Endothelial cell of umbilical vein (primary cell): ENCODE results near the gene ARMC8. TPM values are rescaled to one million over a fixed set of nuclear protein-coding genes. Genes with fewer than 3 reads are reported as not detected.

Source experiments
- BruUV-seq: library from RNA; stranded (reverse); fragments of 400-500 nt; replicated peaks from 2 replicates; lab custom pipeline; 2021; lab: Mats Ljungman, UMichigan
- CTCF ChIA-PET: fragments of 300-600, 350-600 bp; sonication (Branson Sonifier 250); formaldehyde crosslinking; loops from one replicate; lab custom pipeline; 2021; ENCODE audit warnings: antibody characterized with exemption, inconsistent platforms; lab: Charles Lee
- POLR2A ChIA-PET: fragments of 300-600, 350-600 bp; sonication (Branson Sonifier 250); formaldehyde crosslinking; loops from one replicate; lab custom pipeline; 2021; ENCODE audit warnings: antibody characterized with exemption, inconsistent platforms; lab: Charles Lee
- DNase-seq: peaks from one replicate; pipeline ENCODE4 v3.0.0-alpha.2; 2011; ENCODE audit warnings: low read depth, low spot score
- FAIRE-seq: peaks from 2 replicates; lab custom pipeline; 2011; peaks lifted over from hg19 to GRCh38; lab: Jason Lieb, UNC
- H2AFZ ChIP-seq: 2 replicates; pipeline ENCODE4 v1.6.0; 2012; ENCODE audit warnings: low read depth, low read length, control low read depth, inconsistent platforms
- H3K27ac ChIP-seq: 2 replicates; pipeline ENCODE4 v1.5.1; 2011; ENCODE audit warnings: low read depth, mild to moderate bottlenecking, control low read depth, low read length, moderate library complexity; ENCODE audit not compliant: insufficient read depth
- H3K27me3 ChIP-seq, 2 experiments: 2 replicates each; pipeline versions ENCODE4 v1.6.0 to v1.6.1; 2011; ENCODE audit warnings: low read length in 2 of 2, mixed read lengths in 1 of 2; ENCODE audit not compliant: control insufficient read depth in 2 of 2, insufficient read depth in 2 of 2
- H3K36me3 ChIP-seq, 2 experiments: 2 replicates in 1 of 2; 3 replicates in 1 of 2; pipeline ENCODE4 v1.5.1; 2011; ENCODE audit warnings: low read length in 2 of 2, mild to moderate bottlenecking in 1 of 2, moderate library complexity in 1 of 2; ENCODE audit not compliant: control insufficient read depth in 2 of 2, insufficient read depth in 2 of 2; ENCODE audit errors: extremely low read depth in 1 of 2
- H3K4me1 ChIP-seq: 3 replicates; pipeline ENCODE4 v1.5.1; 2011; ENCODE audit warnings: mild to moderate bottlenecking, low read length; ENCODE audit not compliant: control insufficient read depth, insufficient read depth; ENCODE audit errors: extremely low read depth
- H3K4me2 ChIP-seq: 2 replicates; pipeline ENCODE4 v1.6.1; 2011; ENCODE audit warnings: low read length, control low read depth, mixed read lengths; ENCODE audit not compliant: insufficient read depth
- H3K4me3 ChIP-seq, 3 experiments: fragments of 200-600 bp in 1 of 3; sonication (generic), shearing (Covaris generic) in 1 of 3; replicated peaks in 1 of 3; 2 replicates each; pipeline ENCODE4 v1.5.1; 2011 to 2016; ENCODE audit warnings: control low read depth in 3 of 3, low read length in 3 of 3, mild to moderate bottlenecking in 2 of 3, inconsistent platforms in 1 of 3, low read depth in 1 of 3, moderate library complexity in 1 of 3; ENCODE audit not compliant: insufficient read depth in 1 of 3
- H3K79me2 ChIP-seq: 2 replicates; pipeline ENCODE4 v1.6.0; 2012; ENCODE audit warnings: low read length, inconsistent platforms; ENCODE audit not compliant: control insufficient read depth, insufficient read depth
- H3K9ac ChIP-seq: replicated peaks from 2 replicates; pipeline ENCODE3; 2011; ENCODE audit warnings: low read length, control low read depth; ENCODE audit not compliant: insufficient read depth; ENCODE audit errors: extremely low read depth
- H3K9me1 ChIP-seq: replicated peaks from 3 replicates; pipeline ENCODE4 v1.6.0; 2011; ENCODE audit warnings: mild to moderate bottlenecking, low read length; ENCODE audit not compliant: control insufficient read depth, insufficient read depth; ENCODE audit errors: extremely low read depth
- H3K9me3 ChIP-seq: replicated peaks from 2 replicates; pipeline ENCODE4 v1.5.1; 2012; ENCODE audit warnings: low read length, inconsistent platforms; ENCODE audit not compliant: control insufficient read depth, insufficient read depth
- H4K20me1 ChIP-seq: replicated peaks from 2 replicates; pipeline ENCODE3; 2011; ENCODE audit warnings: mild to moderate bottlenecking, low read length; ENCODE audit not compliant: control insufficient read depth, insufficient read depth; ENCODE audit errors: extremely low read depth
- EZH2 ChIP-seq: IDR thresholded peaks from 2 replicates; pipeline ENCODE4 v1.6.1; 2012; ENCODE audit warnings: borderline replicate concordance, low read depth, mild to moderate bottlenecking, moderate library complexity, low read length, inconsistent platforms; ENCODE audit not compliant: severe bottlenecking
- FOS ChIP-seq: IDR thresholded peaks from 2 replicates; pipeline ENCODE4 v1.6.1; 2011; ENCODE audit warnings: mild to moderate bottlenecking, low read length, moderate library complexity, borderline replicate concordance; ENCODE audit not compliant: insufficient read depth
- GATA2 ChIP-seq: IDR thresholded peaks from 2 replicates; pipeline ENCODE4 v1.7.0; 2011; ENCODE audit warnings: low read depth, mild to moderate bottlenecking, moderate library complexity, mixed read lengths, low read length; ENCODE audit not compliant: insufficient read length, insufficient read depth
- JUN ChIP-seq: IDR thresholded peaks from 2 replicates; pipeline ENCODE4 v1.6.1; 2011; ENCODE audit warnings: borderline replicate concordance, low read depth; ENCODE audit not compliant: insufficient read length, insufficient read depth
- MYC ChIP-seq: IDR thresholded peaks from one replicate; pipeline ENCODE4 v1.6.1; 2011; ENCODE audit warnings: mild to moderate bottlenecking, low read depth, low read length
- POLR2A ChIP-seq: IDR thresholded peaks from 2 replicates; pipeline ENCODE4 v1.6.1; 2012; ENCODE audit warnings: low read depth, mild to moderate bottlenecking, control low read depth, low read length
- POLR2AphosphoS5 ChIP-seq: IDR thresholded peaks from 2 replicates; pipeline ENCODE4 v1.6.1; 2012; ENCODE audit warnings: low read depth, mild to moderate bottlenecking, control low read depth, low read length, moderate library complexity; ENCODE audit not compliant: insufficient read depth
- dilution Hi-C: fragments of 300-500 bp; cut with MboI; formaldehyde crosslinking; loops from one replicate; pipeline ENCODE4 v1.15.0; 2019; ENCODE audit warnings: low sequenced_read_pairs; ENCODE audit not compliant: extremely low pct_ligation_motif_present
- intact Hi-C: fragments of 100-400 bp; cut with micrococcal nuclease; formaldehyde crosslinking; loops from one replicate; pipeline ENCODE4 v1.10.0; 2022
- polyA plus RNA-seq, 4 experiments: library from polyadenylated mRNA; depleted of rRNA in 3 of 4; stranded (reverse) in 3 of 4; unstranded in 1 of 4; fragments of >200 nt; gene quantifications; 2 replicates each; pipeline versions ENCODE4 v1.2.1 to v1.2.3, GENCODE V29; 2011 to 2012; ENCODE audit warnings: missing spikeins in 1 of 4
- total RNA-seq: library from RNA; stranded (reverse); gene quantifications from 2 replicates; pipeline ENCODE4 v1.2.3, GENCODE V29; 2021
- TF ChIP-seq, protein P1 (sequence below): IDR thresholded peaks from 2 replicates; pipeline ENCODE4 v1.6.1; 2011; ENCODE audit not compliant: insufficient read depth, insufficient read length
- TF ChIP-seq, protein P2 (sequence below), 2 donors: IDR thresholded peaks; 1 replicate in 1 of 2; 2 replicates in 1 of 2; pipeline ENCODE4 v1.5.1; 2011; ENCODE audit warnings: low read length in 2 of 2, mild to moderate bottlenecking in 2 of 2, moderate library complexity in 2 of 2, control low read depth in 1 of 2, inconsistent platforms in 1 of 2, low read depth in 1 of 2; ENCODE audit not compliant: insufficient read depth in 1 of 2; ENCODE audit errors: extremely low read depth in 1 of 2

The ARMC8 gene
- total and polyA plus RNA-seq, 2 donors (not counting 3 experiments of a cell fraction or from before 2014, with no cell fraction given) = 39.6 to 46.0 TPM

DNA sequence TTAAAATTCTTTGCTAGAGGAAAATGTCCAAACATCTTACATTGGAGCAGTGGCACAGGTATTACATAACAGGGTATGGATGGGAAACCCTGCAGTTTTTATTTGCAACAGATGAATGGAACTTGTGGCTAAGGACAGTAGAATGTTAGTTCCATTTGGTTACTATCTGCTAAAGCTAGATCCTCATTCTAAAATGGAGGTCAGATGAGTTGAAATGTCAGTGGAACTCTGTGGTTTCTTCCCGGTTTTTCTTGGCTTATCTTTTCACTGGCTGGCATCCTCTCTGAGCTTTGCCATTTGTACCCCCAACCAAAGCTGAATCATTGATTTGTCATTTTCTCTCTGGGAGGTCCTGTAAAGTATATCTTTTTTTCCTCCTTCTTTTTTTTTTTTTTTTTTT, 68.9 kb downstream of the ARMC8 start:
- POLR2A ChIA-PET = no interaction called here

More for the DNA sequence above, 68.9 kb downstream of the ARMC8 start:
- Histone ChIP-seq H3K27me3 (no peaks in the 10 kb centered on the region), H3K4me1 (no peaks in the 10 kb centered on the region), H3K27ac (no peak overlapping the region), H3K79me2 (no peaks in the 10 kb centered on the region), H3K36me3 (no peaks in the 10 kb centered on the region), H2AFZ (no peak overlapping the region), H3K9ac (no peak overlapping the region), H3K4me3 (no peak overlapping the region), H3K9me3 (no peaks in the 10 kb centered on the region), H4K20me1 (no peaks in the 10 kb centered on the region), H3K4me2 (no peak overlapping the region), H3K9me1 (no peaks in the 10 kb centered on the region)
- BruUV-seq = no TSS peak
- DNase-seq (no peak), FAIRE-seq (no peak)
- dilution Hi-C loops = no loop called here
- CTCF ChIA-PET = interaction anchor here (0.7 kb wide), 1 partner anchor 16 kb away, joined by 7 read pairs; no protein-coding TSS in a partner anchor
- intact Hi-C loops = no loop called here
- TF ChIP-seq MYC (no peak), POLR2AphosphoS5 (no peak), GATA2 (no peak), EZH2 (no peak), JUN (no peak), POLR2A (no peak), FOS (no peak)
- TF ChIP-seq, protein P1, sequence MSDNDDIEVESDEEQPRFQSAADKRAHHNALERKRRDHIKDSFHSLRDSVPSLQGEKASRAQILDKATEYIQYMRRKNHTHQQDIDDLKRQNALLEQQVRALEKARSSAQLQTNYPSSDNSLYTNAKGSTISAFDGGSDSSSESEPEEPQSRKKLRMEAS = no peak
- TF ChIP-seq, protein P2, sequence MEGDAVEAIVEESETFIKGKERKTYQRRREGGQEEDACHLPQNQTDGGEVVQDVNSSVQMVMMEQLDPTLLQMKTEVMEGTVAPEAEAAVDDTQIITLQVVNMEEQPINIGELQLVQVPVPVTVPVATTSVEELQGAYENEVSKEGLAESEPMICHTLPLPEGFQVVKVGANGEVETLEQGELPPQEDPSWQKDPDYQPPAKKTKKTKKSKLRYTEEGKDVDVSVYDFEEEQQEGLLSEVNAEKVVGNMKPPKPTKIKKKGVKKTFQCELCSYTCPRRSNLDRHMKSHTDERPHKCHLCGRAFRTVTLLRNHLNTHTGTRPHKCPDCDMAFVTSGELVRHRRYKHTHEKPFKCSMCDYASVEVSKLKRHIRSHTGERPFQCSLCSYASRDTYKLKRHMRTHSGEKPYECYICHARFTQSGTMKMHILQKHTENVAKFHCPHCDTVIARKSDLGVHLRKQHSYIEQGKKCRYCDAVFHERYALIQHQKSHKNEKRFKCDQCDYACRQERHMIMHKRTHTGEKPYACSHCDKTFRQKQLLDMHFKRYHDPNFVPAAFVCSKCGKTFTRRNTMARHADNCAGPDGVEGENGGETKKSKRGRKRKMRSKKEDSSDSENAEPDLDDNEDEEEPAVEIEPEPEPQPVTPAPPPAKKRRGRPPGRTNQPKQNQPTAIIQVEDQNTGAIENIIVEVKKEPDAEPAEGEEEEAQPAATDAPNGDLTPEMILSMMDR (IDR thresholded peaks at IDR 0.05; ENCODE audit: extremely low read depth in 1 of 2, insufficient read depth in 1 of 2, low read depth in 1 of 2, low read length in 2 of 2) = no peak
